ENCODE data around the gene AGPAT4. TPM values are rescaled to one million over a fixed set of nuclear protein-coding genes. Genes with fewer than 3 reads are reported as not detected.

The AGPAT4 gene
- total RNA-seq, 4 donors from 2014 or later, result 0.53 to 11.6 (median 3.3) TPM

DNA sequence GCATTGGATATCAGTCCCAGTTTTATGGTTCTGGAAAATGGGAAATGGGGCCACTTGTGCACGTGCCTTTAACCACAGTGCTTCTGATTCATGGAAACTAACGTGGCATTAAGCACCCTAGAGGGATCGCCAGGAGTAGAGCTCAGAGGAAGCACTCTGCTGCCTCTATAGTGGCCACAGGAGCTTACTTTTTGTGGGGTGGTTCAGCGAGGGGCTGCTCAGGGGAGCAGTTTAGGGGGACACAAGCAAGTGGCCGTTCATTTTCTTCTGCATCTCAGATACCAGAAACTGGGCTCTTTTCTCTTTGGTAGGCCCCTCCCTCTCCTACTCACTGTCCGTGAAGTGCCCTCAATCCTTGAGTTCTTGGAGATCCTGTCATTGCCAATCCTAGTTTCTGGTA lies 28.5 kb downstream of the AGPAT4 start:
- no peaks in the 10 kb centered on the region for H3K36me3 ChIP-seq
- no peaks in the 10 kb centered on the region for H3K27me3 ChIP-seq
- no peaks in the 10 kb centered on the region for H3K9me3 ChIP-seq
- H3K4me3 ChIP-seq, result no peak overlapping the region
- H3K4me1 ChIP-seq, result no peaks in the 10 kb centered on the region
- no peak for DNase-seq
- no peak overlapping the region for H3K27ac ChIP-seq
- no peak for TF ChIP-seq POLR2A (IDR thresholded peaks at IDR 0.05)
- TF ChIP-seq, protein P1, sequence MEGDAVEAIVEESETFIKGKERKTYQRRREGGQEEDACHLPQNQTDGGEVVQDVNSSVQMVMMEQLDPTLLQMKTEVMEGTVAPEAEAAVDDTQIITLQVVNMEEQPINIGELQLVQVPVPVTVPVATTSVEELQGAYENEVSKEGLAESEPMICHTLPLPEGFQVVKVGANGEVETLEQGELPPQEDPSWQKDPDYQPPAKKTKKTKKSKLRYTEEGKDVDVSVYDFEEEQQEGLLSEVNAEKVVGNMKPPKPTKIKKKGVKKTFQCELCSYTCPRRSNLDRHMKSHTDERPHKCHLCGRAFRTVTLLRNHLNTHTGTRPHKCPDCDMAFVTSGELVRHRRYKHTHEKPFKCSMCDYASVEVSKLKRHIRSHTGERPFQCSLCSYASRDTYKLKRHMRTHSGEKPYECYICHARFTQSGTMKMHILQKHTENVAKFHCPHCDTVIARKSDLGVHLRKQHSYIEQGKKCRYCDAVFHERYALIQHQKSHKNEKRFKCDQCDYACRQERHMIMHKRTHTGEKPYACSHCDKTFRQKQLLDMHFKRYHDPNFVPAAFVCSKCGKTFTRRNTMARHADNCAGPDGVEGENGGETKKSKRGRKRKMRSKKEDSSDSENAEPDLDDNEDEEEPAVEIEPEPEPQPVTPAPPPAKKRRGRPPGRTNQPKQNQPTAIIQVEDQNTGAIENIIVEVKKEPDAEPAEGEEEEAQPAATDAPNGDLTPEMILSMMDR (IDR thresholded peaks at IDR 0.05), result no peak

DNA sequence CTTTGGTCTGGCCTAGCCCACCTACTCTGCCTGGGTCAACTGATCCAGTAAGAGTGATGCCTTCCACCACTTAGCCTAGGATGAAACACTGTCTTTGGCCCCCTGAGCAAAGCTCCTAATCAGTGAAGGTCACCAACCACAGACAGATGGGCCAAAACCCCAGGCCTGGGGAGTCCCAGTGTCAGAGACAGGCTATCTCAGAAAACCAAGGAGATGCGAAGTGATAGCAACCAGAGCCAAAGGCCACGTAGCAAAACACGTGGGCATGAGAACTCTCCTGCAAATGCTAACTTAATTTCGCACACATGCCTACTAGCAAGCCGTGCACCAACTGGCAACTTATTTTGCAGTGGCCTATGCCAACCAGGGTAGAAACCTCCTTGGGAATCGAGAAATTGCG lies 29.1 kb downstream of the AGPAT4 start:
- no peak for DNase-seq
- Histone ChIP-seq H3K4me1 (no peaks in the 10 kb centered on the region), H3K4me3 (no peak overlapping the region), H3K27ac (no peak overlapping the region), H3K9me3 (no peaks in the 10 kb centered on the region), H3K27me3 (no peaks in the 10 kb centered on the region), H3K36me3 (no peaks in the 10 kb centered on the region)
- no peak for TF ChIP-seq POLR2A (IDR thresholded peaks at IDR 0.05)
- TF ChIP-seq, protein P1 (IDR thresholded peaks at IDR 0.05), result no peak

DNA sequence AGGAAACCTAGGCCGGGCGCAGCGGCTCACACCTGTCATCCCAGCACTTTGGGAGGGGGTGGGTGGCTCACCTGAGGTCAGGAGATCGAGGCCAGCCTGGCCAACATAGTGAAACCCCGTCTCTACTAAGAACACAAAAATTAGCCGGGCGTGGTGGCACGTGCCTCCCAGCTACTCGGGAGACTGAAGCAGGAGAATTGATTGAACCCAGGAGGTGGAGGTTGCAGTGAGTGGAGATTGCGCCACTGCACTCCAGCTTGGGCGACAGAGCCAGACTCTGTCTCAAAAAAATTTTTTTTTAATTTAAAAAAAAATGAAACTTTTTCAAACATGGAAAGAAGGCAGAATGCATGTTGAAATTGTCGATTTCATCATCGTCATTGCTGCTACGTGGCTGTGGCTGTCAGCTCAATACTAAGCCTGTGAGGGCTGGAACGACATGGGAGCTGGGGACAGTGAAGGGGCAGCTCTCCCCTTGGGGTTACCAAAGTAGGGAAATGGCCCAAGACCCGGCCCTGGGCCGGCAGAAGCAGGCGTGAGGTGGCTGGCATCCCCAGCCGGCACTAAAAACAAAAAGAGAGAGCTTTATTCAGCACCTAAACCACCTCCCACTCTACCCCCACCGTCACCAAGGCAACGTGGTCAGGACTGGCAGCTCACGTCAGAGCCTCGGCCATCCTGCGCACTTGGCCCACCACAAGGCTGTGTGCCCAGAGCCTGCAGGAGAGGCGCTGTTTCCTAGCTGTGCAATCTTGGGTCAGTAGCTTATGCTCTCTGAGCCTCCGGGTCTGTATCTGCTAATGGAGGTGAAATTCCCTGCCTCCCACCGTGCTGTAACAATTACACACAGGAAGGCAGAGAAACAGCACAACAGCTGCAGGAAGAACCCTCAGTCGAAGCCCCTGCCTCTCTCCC lies 30.8 kb downstream of the AGPAT4 start:
- TF ChIP-seq, protein P1 (IDR thresholded peaks at IDR 0.05), result no peak
- TF ChIP-seq POLR2A (IDR thresholded peaks at IDR 0.05), result no peak
- DNase-seq, result no peak
- Histone ChIP-seq H3K4me1 (no peaks in the 10 kb centered on the region), H3K9me3 (no peaks in the 10 kb centered on the region), H3K27ac (no peak overlapping the region), H3K27me3 (no peaks in the 10 kb centered on the region), H3K4me3 (no peak overlapping the region), H3K36me3 (no peaks in the 10 kb centered on the region)

DNA sequence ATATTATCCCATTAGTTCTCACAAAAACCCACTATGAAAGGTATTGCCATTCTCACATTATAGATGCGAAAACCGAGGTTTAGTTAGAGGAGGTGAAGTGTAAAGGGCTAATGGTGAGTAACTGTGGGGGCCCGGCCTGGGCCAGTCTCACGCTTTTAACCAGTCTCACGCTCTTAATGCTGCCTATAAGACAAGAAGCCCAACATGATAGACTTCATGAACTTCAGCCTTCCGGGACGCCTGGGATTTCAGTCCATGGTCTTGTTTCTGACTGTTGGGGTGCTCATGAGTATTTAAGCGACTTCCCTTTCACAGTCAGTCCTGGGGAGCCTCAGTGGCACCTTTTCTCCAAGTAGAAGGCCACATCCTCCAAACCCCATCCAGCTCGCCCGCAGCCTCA lies 31.7 kb downstream of the AGPAT4 start:
- no peak overlapping the region for H3K4me3 ChIP-seq
- no peaks in the 10 kb centered on the region for H3K27me3 ChIP-seq
- H3K36me3 ChIP-seq, result no peaks in the 10 kb centered on the region
- TF ChIP-seq, protein P1 (IDR thresholded peaks at IDR 0.05), result no peak
- no peak for TF ChIP-seq POLR2A (IDR thresholded peaks at IDR 0.05)
- no peaks in the 10 kb centered on the region for H3K9me3 ChIP-seq
- DNase-seq, result no peak
- H3K27ac ChIP-seq, result no peak overlapping the region
- H3K4me1 ChIP-seq, result no peaks in the 10 kb centered on the region

DNA sequence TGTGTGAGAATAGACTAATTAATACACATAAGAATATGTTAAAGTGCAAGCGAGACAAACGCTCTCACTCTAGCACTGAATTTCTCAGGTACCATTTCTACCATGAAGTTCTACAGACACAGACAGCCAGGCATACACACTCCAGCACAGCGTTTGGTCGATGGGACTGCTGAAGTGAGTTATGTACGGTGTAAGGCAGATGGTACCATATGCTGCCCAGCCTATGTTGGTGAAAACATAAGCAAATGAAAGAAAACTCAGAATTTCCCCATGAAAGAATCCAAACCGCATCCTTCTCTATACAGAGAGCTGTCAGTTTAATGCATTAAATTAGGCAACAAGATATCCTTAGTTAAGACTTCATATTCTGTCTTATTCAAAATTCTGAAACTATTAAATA lies 34.9 kb downstream of the AGPAT4 start:
- Histone ChIP-seq H3K36me3 (no peaks in the 10 kb centered on the region), H3K27me3 (no peaks in the 10 kb centered on the region), H3K4me3 (no peak overlapping the region), H3K9me3 (no peaks in the 10 kb centered on the region), H3K27ac (no peak overlapping the region), H3K4me1 (no peaks in the 10 kb centered on the region)
- no peak for DNase-seq
- TF ChIP-seq POLR2A (IDR thresholded peaks at IDR 0.05), result no peak
- TF ChIP-seq, protein P1 (IDR thresholded peaks at IDR 0.05), result no peak
